WI38 (cell line): Measurements from ENCODE around the gene DSG3.

ENCODE experiments used
- H3K4me3 ChIP-seq: 2 replicates; pipeline ENCODE4 v1.5.1; 2011; ENCODE audit warnings: low read depth, mild to moderate bottlenecking, control low read depth, low read length
- TF ChIP-seq, protein P1 (sequence below): IDR thresholded peaks from 2 replicates; pipeline ENCODE4 v1.5.1; 2012; ENCODE audit warnings: low read depth, mild to moderate bottlenecking, control low read depth, low read length

DSG3 gene

DNA sequence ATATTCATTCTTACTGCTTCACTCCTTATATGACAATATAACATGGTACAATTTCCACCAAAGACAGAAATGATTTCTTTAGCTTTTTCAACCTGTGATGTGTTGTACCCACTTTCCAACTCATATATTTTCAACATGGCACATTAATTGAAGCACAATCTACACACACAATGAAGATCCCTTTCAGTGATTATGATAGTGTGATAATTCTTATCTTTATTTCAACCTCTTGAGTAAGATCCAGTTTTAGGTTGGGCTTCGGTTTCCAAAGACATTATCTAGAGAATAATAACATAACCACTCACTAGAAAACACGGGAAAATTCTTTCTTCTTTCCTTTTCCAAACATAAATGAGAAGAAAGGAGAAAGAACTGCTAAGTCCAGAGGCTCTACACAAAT is 3.4 kb upstream of the DSG3 start:
- no peak overlapping the region for H3K4me3 ChIP-seq
- TF ChIP-seq, protein P1, sequence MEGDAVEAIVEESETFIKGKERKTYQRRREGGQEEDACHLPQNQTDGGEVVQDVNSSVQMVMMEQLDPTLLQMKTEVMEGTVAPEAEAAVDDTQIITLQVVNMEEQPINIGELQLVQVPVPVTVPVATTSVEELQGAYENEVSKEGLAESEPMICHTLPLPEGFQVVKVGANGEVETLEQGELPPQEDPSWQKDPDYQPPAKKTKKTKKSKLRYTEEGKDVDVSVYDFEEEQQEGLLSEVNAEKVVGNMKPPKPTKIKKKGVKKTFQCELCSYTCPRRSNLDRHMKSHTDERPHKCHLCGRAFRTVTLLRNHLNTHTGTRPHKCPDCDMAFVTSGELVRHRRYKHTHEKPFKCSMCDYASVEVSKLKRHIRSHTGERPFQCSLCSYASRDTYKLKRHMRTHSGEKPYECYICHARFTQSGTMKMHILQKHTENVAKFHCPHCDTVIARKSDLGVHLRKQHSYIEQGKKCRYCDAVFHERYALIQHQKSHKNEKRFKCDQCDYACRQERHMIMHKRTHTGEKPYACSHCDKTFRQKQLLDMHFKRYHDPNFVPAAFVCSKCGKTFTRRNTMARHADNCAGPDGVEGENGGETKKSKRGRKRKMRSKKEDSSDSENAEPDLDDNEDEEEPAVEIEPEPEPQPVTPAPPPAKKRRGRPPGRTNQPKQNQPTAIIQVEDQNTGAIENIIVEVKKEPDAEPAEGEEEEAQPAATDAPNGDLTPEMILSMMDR, result no peak

DNA sequence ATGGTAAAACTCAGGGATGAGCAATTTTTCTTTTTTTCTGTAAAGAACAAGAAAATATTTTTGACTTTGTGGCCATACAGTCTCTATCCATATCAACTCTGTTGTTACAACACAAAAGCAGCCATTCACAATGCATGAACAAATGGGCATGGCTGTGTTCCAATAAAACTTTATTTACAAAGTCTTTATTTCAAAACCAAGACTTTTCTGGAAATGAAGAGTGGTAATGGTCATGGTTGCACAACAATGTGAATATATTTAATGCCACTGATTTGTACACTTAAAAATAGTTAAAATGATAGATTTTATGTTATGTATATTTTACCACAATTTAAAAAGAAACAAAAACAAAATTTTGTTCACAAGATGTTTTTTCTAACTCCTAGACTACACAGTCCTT is 1.6 kb upstream of the DSG3 start:
- no peak overlapping the region for H3K4me3 ChIP-seq
- TF ChIP-seq, protein P1, result no peak

DNA sequence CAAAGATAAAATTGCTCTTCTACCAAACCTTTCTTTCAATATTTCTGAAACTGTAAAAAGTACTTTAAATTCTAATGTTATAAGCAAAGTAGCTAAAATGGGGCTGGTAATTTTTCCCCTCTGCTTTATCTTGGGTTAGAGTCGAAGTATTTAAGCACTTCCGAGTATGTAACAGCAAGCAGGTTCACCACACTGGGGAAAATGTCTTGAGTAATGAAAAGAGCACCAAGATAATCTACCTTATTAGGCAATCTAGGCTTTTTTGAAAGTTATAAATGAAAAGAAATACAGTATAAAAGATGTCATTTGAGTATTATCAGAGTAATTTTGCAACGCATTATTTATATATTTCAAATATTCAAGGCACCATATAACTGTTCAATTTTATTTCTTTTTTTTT is 687 bp upstream of the DSG3 start:
- TF ChIP-seq, protein P1, result no peak
- no peak overlapping the region for H3K4me3 ChIP-seq

DNA sequence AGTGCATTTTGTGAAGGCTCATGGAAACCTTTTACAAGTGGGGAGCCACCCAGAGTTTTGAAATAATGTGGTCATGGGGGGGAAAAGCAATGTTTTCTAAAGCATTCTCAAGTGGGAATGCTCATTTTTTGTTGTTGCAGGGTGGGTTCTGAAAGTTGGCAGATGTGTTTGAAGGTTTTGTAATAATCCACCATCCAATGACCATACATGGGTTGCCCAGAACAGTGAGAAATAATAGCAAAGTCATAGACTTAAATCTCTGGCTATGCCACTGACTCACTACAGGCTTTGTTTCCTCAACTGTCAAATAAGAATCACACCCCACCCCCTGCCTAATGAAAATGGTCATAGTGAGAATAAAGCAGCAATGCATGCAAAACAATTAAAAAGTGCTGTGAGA is 2.9 kb downstream of the DSG3 start:
- TF ChIP-seq, protein P1, result no peak
- H3K4me3 ChIP-seq, result no peak overlapping the region

DNA sequence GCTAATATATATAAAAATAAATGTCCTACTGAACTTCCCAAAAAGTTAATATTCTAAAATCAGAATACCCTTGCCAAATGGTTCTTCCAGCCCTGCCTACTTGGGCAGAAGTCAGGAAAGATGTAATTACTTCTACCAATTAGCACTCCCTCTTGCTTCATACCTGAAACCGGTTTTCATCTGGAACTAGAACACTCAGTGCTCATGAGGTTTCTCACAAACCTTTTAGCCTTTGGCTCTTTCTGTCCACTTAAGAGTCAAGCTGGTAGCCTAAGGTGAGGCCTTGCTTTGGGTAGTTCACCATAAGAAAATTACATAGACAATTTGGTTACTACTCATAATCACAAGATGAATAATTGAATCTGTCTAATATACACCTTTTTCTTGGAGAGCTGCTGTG is 4.1 kb downstream of the DSG3 start:
- TF ChIP-seq, protein P1, result no peak
- no peak overlapping the region for H3K4me3 ChIP-seq

DNA sequence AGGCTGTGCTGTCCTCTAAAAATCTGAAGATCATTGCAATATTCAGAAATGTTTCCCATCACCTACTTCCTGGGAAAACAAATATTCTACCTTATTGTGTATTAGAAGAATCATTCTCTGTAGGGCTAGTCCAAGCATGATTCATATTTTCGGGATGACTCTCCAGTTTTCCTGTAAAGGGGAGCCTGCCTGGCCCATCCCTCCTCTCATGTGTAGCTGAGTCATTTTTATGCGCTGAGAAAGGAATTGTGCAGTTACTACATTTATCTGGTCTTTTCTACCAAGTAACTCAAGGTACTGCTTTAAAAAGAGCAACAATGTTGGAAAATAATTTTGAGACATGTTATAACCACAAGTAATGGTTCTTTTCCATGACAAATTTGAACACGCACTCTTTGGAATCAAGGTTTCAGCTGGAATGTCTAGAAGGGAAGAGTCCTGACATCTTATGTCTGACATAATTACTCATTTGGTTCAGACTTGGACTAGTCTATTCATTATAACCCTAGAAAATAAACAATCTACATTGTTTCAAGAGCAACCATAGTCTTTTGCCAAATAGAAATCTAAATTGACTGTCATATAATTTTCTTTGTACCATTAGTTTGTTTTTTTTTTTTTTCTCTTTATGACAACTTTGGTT is 6.6 kb downstream of the DSG3 start:
- TF ChIP-seq, protein P1, result no peak
- H3K4me3 ChIP-seq, result no peak overlapping the region

DNA sequence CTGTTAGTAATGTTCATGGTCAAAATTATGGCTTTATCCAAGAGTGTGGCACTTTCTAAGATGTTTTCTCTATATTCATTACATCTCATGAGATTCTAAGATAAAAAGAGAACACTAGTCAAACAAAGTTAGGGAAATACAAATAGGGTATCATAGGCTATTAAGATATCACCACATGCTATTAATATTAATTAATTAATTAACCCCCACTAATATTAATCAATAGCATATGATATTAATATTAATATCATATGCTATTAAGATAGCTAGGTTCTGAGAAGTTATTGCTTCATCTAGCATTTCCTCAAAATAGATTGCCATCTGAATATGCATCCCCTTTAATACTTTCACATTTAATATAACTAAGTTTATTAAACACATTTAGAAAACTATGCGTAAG is 22.1 kb downstream of the DSG3 start:
- TF ChIP-seq, protein P1, result no peak
- H3K4me3 ChIP-seq, result no peak overlapping the region
